HEK293 (cell line): ENCODE measurements around the gene AMIGO1.
A peak's percentile ranks its signal among the peaks of the same experiment; 100 is the strongest.

Source experiments
- CTCF ChIA-PET: fragments of 350-600 bp; formaldehyde crosslinking; extraction: SDS; loops from one replicate; lab custom pipeline; 2021; ENCODE audit warnings: antibody characterized with exemption; lab: Yijun Ruan, JAX
- POLR2A ChIA-PET: fragments of 300-600 bp; formaldehyde crosslinking; extraction: SDS; loops from one replicate; lab custom pipeline; 2020; ENCODE audit warnings: antibody characterized with exemption, inconsistent platforms; lab: Yijun Ruan, JAX
- H3K27ac ChIP-seq: fragments of 200-500 bp; sonication (Bioruptor generic); 2 replicates; pipeline ENCODE4 v1.5.1; 2014; ENCODE audit warnings: low read depth, low read length, control low read depth, inconsistent platforms; ENCODE audit errors: extremely low read depth
- H3K36me3 ChIP-seq, 2 experiments: fragments of 200-500 bp in 1 of 2; sonication (Bioruptor generic) in 1 of 2; 1 replicate in 1 of 2; 2 replicates in 1 of 2; pipeline ENCODE4 v1.5.1; 2014 to 2017; ENCODE audit warnings: inconsistent platforms in 2 of 2, low read length in 2 of 2; ENCODE audit not compliant: control insufficient read depth in 2 of 2, insufficient read depth in 1 of 2
- H3K4me1 ChIP-seq: fragments of 200-500 bp; sonication (Bioruptor generic); 2 replicates; pipeline ENCODE4 v1.5.1; 2014; ENCODE audit warnings: mild to moderate bottlenecking, low read length, inconsistent platforms; ENCODE audit not compliant: control insufficient read depth, insufficient read depth
- H3K4me3 ChIP-seq: 2 replicates; pipeline ENCODE4 v1.5.1; 2011; ENCODE audit warnings: low read depth, mild to moderate bottlenecking, control low read depth, low read length, moderate library complexity
- H3K9me3 ChIP-seq: fragments of 200-500 bp; sonication (Bioruptor generic); 2 replicates; pipeline ENCODE4 v1.5.1; 2014; ENCODE audit warnings: low read depth, low read length, inconsistent platforms; ENCODE audit not compliant: control insufficient read depth, insufficient read depth
- BCL6B ChIP-seq: fragments of 450-650 bp; formaldehyde crosslinking; IDR thresholded peaks from 2 replicates; pipeline ENCODE4 v1.5.1; 2017; ENCODE audit warnings: missing biosample characterization, missing genetic modification characterization
- GLIS1 ChIP-seq: fragments of 450-650 bp; formaldehyde crosslinking; IDR thresholded peaks from 2 replicates; pipeline ENCODE4 v1.5.1; 2016; ENCODE audit warnings: missing biosample characterization, missing genetic modification characterization
- GLIS2 ChIP-seq: fragments of 450-650 bp; formaldehyde crosslinking; IDR thresholded peaks from 2 replicates; pipeline ENCODE4 v1.5.1; 2016; ENCODE audit warnings: missing biosample characterization, missing genetic modification characterization
- KLF17 ChIP-seq: fragments of 450-650 bp; formaldehyde crosslinking; IDR thresholded peaks from 2 replicates; pipeline ENCODE4 v1.5.1; 2016; ENCODE audit warnings: missing biosample characterization, missing genetic modification characterization
- PATZ1 ChIP-seq: fragments of 450-650 bp; formaldehyde crosslinking; IDR thresholded peaks from 2 replicates; pipeline ENCODE4 v1.5.1; 2016; ENCODE audit warnings: missing biosample characterization, missing genetic modification characterization
- SCRT2 ChIP-seq: fragments of 450-650 bp; formaldehyde crosslinking; IDR thresholded peaks from 2 replicates; pipeline ENCODE4 v1.5.1; 2016; ENCODE audit warnings: missing biosample characterization, missing genetic modification characterization
- SETDB1 ChIP-seq: IDR thresholded peaks from one replicate; pipeline ENCODE4 v1.6.1; 2017; ENCODE audit warnings: mild to moderate bottlenecking, low read length, moderate library complexity, mixed read lengths; ENCODE audit not compliant: insufficient read length
- SP2 ChIP-seq: fragments of 450-650 bp; formaldehyde crosslinking; IDR thresholded peaks from 2 replicates; pipeline ENCODE4 v1.5.1; 2016; ENCODE audit warnings: missing biosample characterization, missing genetic modification characterization
- SP7 ChIP-seq: fragments of 450-650 bp; formaldehyde crosslinking; IDR thresholded peaks from 2 replicates; pipeline ENCODE4 v1.5.1; 2016; ENCODE audit warnings: missing biosample characterization, missing genetic modification characterization
- ZBTB20 ChIP-seq: fragments of 450-650 bp; formaldehyde crosslinking; IDR thresholded peaks from 2 replicates; pipeline ENCODE4 v1.5.1; 2016; ENCODE audit warnings: missing biosample characterization, missing genetic modification characterization
- ZEB2 ChIP-seq: fragments of 450-650 bp; formaldehyde crosslinking; IDR thresholded peaks from 2 replicates; pipeline ENCODE4 v1.5.1; 2016; ENCODE audit warnings: missing biosample characterization, missing genetic modification characterization
- ZFHX2 ChIP-seq: fragments of 450-650 bp; formaldehyde crosslinking; conservative IDR thresholded peaks from 2 replicates; pipeline ENCODE4 v1.5.1; 2016; ENCODE audit warnings: missing biosample characterization, missing genetic modification characterization
- ZFP69B ChIP-seq: fragments of 450-650 bp; formaldehyde crosslinking; IDR thresholded peaks from 2 replicates; pipeline ENCODE4 v1.5.1; 2016; ENCODE audit warnings: missing biosample characterization, missing genetic modification characterization
- ZNF335 ChIP-seq: fragments of 450-650 bp; formaldehyde crosslinking; conservative IDR thresholded peaks from 2 replicates; pipeline ENCODE4 v1.5.1; 2016; ENCODE audit warnings: missing biosample characterization, missing genetic modification characterization
- ZNF398 ChIP-seq: fragments of 450-650 bp; formaldehyde crosslinking; IDR thresholded peaks from 2 replicates; pipeline ENCODE4 v1.5.1; 2017; ENCODE audit warnings: missing biosample characterization, missing genetic modification characterization
- ZNF677 ChIP-seq: fragments of 450-650 bp; IDR thresholded peaks from 2 replicates; pipeline ENCODE4 v1.5.0; 2018; ENCODE audit warnings: missing biosample characterization, mild to moderate bottlenecking, missing genetic modification characterization, moderate library complexity
- ZNF701 ChIP-seq: fragments of 450-650 bp; formaldehyde crosslinking; IDR thresholded peaks from 2 replicates; pipeline ENCODE4 v1.5.1; 2016; ENCODE audit warnings: missing biosample characterization, missing genetic modification characterization
- ZNF76 ChIP-seq: fragments of 450-650 bp; formaldehyde crosslinking; IDR thresholded peaks from 2 replicates; pipeline ENCODE4; 2016; ENCODE audit warnings: low read depth, missing biosample characterization, missing genetic modification characterization, borderline replicate concordance
- ZNF791 ChIP-seq: fragments of 450-650 bp; formaldehyde crosslinking; IDR thresholded peaks from 2 replicates; pipeline ENCODE4 v1.5.1; 2016; ENCODE audit warnings: missing biosample characterization, missing genetic modification characterization
- ZXDB ChIP-seq: fragments of 450-650 bp; formaldehyde crosslinking; IDR thresholded peaks from 2 replicates; pipeline ENCODE4 v1.5.1; 2016; ENCODE audit warnings: missing biosample characterization, missing genetic modification characterization
- TF ChIP-seq, protein P1 (sequence below): fragments of 450-650 bp; IDR thresholded peaks from 2 replicates; pipeline ENCODE4 v1.5.1; 2018; ENCODE audit warnings: missing biosample characterization, mild to moderate bottlenecking, missing genetic modification characterization
- TF ChIP-seq, protein P2 (sequence below): fragments of 450-650 bp; formaldehyde crosslinking; IDR thresholded peaks from 2 replicates; pipeline ENCODE4 v1.5.1; 2017; ENCODE audit warnings: missing biosample characterization, mild to moderate bottlenecking, missing genetic modification characterization, moderate library complexity
- TF ChIP-seq, protein P3 (sequence below): fragments of 450-650 bp; formaldehyde crosslinking; IDR thresholded peaks from 2 replicates; pipeline ENCODE4 v1.5.1; 2016; ENCODE audit warnings: missing biosample characterization, missing genetic modification characterization

The AMIGO1 gene

DNA sequence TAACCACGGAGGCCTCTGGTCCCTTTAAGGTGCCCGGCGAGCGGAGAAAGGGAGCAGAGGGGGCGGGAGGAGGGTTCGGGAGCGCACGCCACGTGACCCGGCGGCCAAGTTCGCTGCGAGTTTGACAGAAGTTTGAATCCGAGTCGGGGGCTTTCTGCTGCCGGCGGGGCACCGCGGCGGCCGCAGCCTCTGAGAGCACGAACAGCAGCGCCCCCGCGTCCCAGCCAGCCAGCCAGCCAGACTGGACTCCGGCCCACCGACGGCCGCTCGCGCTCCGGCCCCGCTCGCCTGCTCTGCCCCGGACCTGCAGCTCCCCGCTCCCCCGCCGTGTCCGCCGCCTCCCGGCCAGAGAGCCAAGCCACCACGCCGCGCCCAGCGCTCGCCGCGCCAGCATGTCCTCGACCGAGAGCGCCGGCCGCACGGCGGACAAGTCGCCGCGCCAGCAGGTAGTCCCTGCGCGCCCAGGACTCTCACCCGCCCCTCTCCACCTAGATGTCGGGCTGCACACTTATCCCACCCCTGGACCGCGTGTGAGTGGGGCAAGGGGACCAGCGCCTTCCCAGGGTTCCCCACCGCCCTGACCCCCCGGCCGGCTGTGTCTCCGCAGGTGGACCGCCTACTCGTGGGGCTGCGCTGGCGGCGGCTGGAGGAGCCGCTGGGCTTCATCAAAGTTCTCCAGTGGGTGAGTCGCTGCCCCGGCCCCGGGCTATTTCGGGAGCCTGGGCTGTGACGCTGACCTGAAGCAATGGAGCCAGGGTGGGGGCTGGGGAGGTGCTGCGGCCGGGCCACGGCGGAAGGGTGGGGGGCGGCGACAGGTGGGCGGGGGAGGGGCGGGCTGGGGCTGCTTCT, 42.9 kb downstream of the AMIGO1 start, which contains the start of gene SYPL2:
Gene SYPL2 (plus strand): TSS at position 95 of the 849 bp plus-strand sequence. CDS start 298 bp downstream, at position 393.
- ChIA-PET POLR2A (interaction anchor here (1.0 kb wide), 1 partner anchor 367 kb away, joined by 4 read pairs; no protein-coding TSS in a partner anchor), CTCF (interaction anchor here (0.6 kb wide), 1 partner anchor 43 kb away, joined by 3 read pairs; no protein-coding TSS in a partner anchor)
- no peaks in the 10 kb centered on the region for H3K9me3 ChIP-seq
- no peak within 1 kb of the TSS; the same call in 1 of the 2 replicates for H3K27ac ChIP-seq
- peak within 1 kb of the TSS; percentile 47 for H3K4me3 ChIP-seq
- H3K36me3 ChIP-seq = no peaks in the 10 kb centered on the region
- no peaks in the 10 kb centered on the region; the same call in 1 of the 2 replicates for H3K4me1 ChIP-seq
- TF ChIP-seq, protein P1, sequence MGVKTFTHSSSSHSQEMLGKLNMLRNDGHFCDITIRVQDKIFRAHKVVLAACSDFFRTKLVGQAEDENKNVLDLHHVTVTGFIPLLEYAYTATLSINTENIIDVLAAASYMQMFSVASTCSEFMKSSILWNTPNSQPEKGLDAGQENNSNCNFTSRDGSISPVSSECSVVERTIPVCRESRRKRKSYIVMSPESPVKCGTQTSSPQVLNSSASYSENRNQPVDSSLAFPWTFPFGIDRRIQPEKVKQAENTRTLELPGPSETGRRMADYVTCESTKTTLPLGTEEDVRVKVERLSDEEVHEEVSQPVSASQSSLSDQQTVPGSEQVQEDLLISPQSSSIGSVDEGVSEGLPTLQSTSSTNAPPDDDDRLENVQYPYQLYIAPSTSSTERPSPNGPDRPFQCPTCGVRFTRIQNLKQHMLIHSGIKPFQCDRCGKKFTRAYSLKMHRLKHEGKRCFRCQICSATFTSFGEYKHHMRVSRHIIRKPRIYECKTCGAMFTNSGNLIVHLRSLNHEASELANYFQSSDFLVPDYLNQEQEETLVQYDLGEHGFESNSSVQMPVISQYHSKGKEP (tag by site-specific recombination) = 0 out of 2 replicates have a peak, but pooled peaks have one; percentile 13
- TF ChIP-seq ZFHX2 (tag by site-specific recombination) (peak; percentile 70), PATZ1 (tag by site-specific recombination) (peak; percentile 68), ZNF677 (tag by site-specific recombination) (0 out of 2 replicates have a peak, but pooled peaks have one; percentile 16), ZEB2 (tag by site-specific recombination) (0 out of 2 replicates have a peak, but pooled peaks have one; percentile 61), ZNF791 (tag by site-specific recombination) (no peak), ZNF76 (tag by site-specific recombination) (peak; percentile 42; the same call in 1 of the 2 replicates), KLF17 (tag by site-specific recombination) (no peak), SETDB1 (no peak), GLIS2 (tag by site-specific recombination) (peak; percentile 64; the same call in 1 of the 2 replicates), ZXDB (tag by site-specific recombination) (peak; percentile 50; the same call in 1 of the 2 replicates), SP7 (peak; percentile 16; the same call in 1 of the 2 replicates), ZNF335 (peak; percentile 73), ZNF398 (tag by site-specific recombination) (peak; percentile 92), GLIS1 (peak; percentile 75), ZNF701 (tag by site-specific recombination) (no peak), BCL6B (tag by site-specific recombination) (no peak), SCRT2 (tag by site-specific recombination) (peak; percentile 38; the same call in 1 of the 2 replicates), ZFP69B (0 out of 2 replicates have a peak, but pooled peaks have one; percentile 11), SP2 (tag by site-specific recombination) (peak; percentile 61), ZBTB20 (tag by site-specific recombination) (peak; percentile 54; the same call in 1 of the 2 replicates)
- TF ChIP-seq, protein P2, sequence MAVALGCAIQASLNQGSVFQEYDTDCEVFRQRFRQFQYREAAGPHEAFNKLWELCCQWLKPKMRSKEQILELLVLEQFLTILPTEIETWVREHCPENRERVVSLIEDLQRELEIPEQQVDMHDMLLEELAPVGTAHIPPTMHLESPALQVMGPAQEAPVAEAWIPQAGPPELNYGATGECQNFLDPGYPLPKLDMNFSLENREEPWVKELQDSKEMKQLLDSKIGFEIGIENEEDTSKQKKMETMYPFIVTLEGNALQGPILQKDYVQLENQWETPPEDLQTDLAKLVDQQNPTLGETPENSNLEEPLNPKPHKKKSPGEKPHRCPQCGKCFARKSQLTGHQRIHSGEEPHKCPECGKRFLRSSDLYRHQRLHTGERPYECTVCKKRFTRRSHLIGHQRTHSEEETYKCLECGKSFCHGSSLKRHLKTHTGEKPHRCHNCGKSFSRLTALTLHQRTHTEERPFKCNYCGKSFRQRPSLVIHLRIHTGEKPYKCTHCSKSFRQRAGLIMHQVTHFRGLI = peak; percentile 62
- TF ChIP-seq, protein P3, sequence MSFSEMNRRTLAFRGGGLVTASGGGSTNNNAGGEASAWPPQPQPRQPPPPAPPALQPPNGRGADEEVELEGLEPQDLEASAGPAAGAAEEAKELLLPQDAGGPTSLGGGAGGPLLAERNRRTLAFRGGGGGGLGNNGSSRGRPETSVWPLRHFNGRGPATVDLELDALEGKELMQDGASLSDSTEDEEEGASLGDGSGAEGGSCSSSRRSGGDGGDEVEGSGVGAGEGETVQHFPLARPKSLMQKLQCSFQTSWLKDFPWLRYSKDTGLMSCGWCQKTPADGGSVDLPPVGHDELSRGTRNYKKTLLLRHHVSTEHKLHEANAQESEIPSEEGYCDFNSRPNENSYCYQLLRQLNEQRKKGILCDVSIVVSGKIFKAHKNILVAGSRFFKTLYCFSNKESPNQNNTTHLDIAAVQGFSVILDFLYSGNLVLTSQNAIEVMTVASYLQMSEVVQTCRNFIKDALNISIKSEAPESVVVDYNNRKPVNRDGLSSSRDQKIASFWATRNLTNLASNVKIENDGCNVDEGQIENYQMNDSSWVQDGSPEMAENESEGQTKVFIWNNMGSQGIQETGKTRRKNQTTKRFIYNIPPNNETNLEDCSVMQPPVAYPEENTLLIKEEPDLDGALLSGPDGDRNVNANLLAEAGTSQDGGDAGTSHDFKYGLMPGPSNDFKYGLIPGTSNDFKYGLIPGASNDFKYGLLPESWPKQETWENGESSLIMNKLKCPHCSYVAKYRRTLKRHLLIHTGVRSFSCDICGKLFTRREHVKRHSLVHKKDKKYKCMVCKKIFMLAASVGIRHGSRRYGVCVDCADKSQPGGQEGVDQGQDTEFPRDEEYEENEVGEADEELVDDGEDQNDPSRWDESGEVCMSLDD (tag by site-specific recombination) = 0 out of 2 replicates have a peak, but pooled peaks have one; percentile 5
